Muscle layer of duodenum (tissue), 2 donors: Measurements from ENCODE around the gene KPNB1.

Source experiments
- H3K27ac ChIP-seq: one replicate; pipeline ENCODE4 v1.7.0; 2013; ENCODE audit warnings: mild to moderate bottlenecking, low read length
- H3K27me3 ChIP-seq: one replicate; pipeline ENCODE4 v1.7.0; 2013; ENCODE audit warnings: low read depth, mild to moderate bottlenecking, control low read depth, low read length
- H3K36me3 ChIP-seq, 2 donors: one replicate each; pipeline ENCODE4 v1.7.0; 2013; ENCODE audit warnings: low read length in 2 of 2, control low read depth in 1 of 2, mild to moderate bottlenecking in 1 of 2; ENCODE audit not compliant: insufficient read depth in 2 of 2, control insufficient read depth in 1 of 2
- H3K4me1 ChIP-seq, 2 donors: one replicate each; pipeline ENCODE4 v1.7.0; 2013; ENCODE audit warnings: low read length in 2 of 2, mild to moderate bottlenecking in 2 of 2, control low read depth in 1 of 2, moderate library complexity in 1 of 2; ENCODE audit not compliant: insufficient read depth in 2 of 2, control insufficient read depth in 1 of 2
- H3K4me3 ChIP-seq, 2 donors: one replicate each; pipeline ENCODE4 v1.7.0; 2013; ENCODE audit warnings: low read length in 2 of 2, low read depth in 1 of 2, mild to moderate bottlenecking in 1 of 2
- H3K9me3 ChIP-seq, 2 donors: one replicate each; pipeline ENCODE4 v1.7.0; 2013; ENCODE audit warnings: low read length in 2 of 2, control low read depth in 1 of 2, mild to moderate bottlenecking in 1 of 2; ENCODE audit not compliant: control insufficient read depth in 1 of 2
- donor health status: healthy.

KPNB1 gene

DNA sequence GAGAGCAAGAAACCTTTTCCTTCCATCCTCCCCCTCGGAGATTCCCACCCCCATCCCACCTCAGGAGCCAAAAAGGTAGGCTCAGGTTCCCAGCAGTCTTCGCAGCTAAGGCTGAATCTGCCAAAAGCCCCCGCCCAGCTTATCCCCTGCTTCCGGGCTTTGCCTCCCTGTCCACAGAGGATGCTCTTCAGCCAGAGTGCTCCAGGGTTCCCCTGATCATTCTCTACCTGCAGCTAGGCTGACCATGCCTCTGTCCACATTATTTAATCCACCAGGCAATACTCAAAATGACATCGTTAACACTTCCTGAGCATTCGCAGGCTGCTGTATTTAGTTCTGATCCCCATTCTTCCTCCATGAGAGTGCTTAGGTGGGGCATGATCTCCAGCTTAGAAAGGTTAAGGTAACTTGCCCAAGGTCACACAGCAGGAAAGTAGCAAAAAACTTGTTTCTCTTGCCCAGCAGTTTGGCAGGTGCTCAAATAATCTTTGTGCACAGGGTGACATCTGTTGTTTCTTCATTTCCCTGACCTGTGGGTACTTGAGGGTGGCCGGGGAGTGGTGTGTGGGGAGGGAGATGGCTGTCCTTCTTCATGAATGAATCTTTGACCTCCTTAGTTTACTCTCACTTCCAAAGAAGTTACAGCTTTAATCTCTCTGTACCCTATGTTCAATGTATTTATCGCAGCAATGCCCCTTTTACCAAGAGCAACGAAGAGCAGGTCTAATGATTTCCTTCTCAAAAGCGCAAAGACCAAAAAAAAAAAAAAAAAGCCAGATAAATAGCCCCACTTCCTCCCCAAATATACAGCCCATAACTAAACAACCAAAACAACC is 43.4 kb downstream of the KPNB1 start:
- Histone ChIP-seq H3K9me3 (no peaks in the 10 kb centered on the region), H3K4me1 (peaks cover 0 to 13% of the 10 kb centered on the region in 2 donors), H3K36me3 (no peaks in the 10 kb centered on the region), H3K27me3 (no peaks in the 10 kb centered on the region), H3K27ac (no peak overlapping the region), H3K4me3 (peak overlapping the region; percentile 54)

DNA sequence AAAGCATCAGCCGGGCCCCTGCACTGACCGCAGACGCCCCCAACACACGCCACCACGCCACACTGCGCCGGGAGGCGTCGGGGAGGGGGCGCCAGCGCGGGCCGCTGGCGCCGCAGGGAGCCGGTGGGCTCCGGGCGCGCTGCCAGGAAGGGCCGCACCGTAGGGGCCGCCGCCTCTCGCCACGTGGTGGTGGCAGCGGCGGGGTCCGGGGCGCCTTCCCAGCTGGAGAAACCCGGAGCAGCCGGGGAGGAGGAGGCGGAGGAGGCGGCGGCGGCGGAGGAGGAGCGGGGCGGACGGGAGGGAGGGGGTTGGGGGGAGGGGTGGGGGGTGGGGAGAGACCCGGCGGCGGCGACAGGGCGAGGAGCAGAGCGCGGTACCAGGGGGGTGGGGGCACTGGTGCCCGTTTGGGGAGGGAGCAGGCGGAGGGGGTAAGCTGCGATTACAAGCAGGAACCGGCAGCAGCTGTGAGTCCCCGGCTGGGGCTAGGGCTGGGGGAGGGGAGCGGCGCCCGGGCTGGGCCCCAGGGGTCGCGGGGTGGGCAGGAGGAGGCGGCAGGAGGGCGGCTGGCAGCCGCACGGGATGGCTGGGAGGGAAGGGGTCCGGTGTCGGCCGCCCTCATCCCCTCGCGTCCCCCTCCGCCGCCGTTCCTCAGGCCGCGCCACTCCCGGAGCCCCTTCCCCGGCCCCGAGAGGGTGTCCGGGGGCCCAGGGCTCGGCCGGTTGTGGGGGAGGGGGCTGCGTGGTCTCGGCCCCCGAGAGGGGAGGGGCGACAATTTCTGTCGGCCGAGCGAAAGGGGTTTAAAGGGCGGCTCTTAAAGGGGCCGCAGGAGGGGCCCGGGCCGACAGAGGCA is 44.2 kb downstream of the KPNB1 start, which contains the start of gene TBKBP1:
TSS of gene TBKBP1 (plus strand) at position 431 of the 850 bp plus-strand sequence. CDS start 1,952 bp downstream, outside the sequence.
- Histone ChIP-seq H3K36me3 (no peaks in the 10 kb centered on the region), H3K27me3 (no peaks in the 10 kb centered on the region), H3K27ac (no peak within 1 kb of the TSS), H3K4me3 (peak within 1 kb of the TSS; percentile 57 to 72), H3K9me3 (no peaks in the 10 kb centered on the region), H3K4me1 (peaks cover 0 to 13% of the 10 kb centered on the region in 2 donors)

DNA sequence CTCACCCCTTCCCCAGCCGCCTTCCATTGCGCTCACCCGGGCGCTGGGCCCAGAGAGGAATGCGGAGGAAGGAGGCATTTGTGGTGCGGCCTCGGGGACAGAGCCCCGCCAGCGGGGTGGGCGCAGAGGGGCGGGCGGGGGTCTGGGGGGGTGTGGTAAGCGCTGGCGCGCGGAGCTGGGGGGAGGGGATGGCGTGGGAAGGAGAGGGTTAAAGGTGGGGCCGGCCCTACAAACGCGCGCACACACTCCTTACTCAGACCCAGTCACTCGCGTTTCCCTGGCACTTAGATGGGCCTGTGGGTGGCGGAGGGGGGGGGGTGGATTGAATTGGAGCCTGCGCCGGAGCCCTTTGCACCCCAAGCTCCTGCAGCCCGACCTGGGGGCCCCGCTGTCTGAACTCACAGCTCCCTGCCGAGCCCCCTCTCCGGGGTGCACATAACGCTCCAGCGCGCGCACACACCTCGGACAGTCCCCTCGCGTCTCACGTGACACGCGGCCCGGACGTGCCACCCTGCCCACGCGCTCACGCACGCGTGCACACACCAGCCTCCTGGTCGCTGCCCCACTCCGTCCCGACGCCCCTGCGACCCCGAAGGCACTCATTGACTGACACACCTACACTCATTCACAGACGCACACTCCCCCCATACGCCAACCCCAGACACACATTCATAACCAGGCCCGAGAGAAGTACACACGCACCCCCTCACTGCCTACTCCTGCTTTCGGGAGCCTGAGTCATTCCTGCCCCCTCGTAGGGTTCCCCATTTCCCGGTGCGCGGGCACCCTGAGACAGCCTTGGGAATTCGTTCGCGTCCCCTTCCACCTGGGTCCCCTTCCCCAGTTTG is 45.1 kb downstream of the KPNB1 start:
- peaks cover 0 to 13% of the 10 kb centered on the region in 2 donors for H3K4me1 ChIP-seq

DNA sequence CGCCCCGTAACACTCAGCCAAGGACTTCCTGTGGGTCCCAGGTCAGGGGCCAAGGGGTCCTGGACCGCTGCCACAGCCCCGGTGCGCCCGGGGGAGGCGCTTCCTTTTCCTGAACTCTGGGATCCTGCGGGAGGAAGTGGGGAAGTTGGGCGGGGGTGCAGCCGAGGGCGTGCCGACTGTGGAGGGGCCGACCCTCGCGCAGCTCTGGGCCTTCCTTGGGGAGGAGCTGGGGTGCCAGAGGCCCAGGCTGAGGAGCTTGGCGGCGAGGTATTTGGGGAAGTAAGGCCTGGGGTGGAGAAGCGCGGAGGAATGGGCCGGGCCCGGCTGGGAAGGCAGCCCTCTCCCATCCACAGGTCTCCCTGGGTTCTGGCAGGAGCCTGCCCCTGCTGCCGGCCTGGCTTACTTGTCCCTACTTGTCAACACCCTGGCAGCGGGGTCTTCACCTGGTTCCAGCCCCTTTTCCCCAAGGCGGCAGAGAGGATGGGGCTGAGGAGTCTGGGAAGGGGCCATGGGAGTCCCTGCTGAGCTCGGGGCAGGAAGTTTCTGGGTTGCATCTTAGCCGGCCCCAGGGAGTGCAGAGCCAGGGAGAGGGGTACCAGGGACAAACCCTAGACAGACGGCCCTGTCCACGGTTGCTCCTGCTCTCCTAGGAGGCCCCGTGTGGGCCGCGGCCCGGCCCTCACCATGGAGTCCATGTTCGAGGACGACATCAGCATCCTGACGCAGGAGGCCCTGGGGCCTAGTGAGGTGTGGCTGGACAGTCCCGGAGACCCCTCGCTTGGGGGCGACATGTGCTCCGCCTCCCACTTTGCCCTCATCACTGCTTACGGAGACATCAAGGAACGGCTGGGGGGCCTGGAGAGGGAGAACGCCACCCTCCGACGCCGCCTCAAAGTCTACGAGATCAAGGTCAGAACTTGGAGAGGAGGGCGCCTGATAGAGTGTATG is 46.0 kb downstream of the KPNB1 start:
- H3K27me3 ChIP-seq = no peaks in the 10 kb centered on the region
- peaks cover 5% of the 10 kb centered on the region in 2 donors for H3K36me3 ChIP-seq
- peak overlapping the region; percentile 57 to 72 for H3K4me3 ChIP-seq
- peak overlapping the region; percentile 58 for H3K27ac ChIP-seq
- H3K4me1 ChIP-seq = peaks cover 0 to 13% of the 10 kb centered on the region in 2 donors
- no peaks in the 10 kb centered on the region for H3K9me3 ChIP-seq

More for the DNA sequence above, 45.1 kb downstream of the KPNB1 start:
- H3K27ac ChIP-seq = peak overlapping the region; percentile 58
- peak overlapping the region; percentile 57 to 72 for H3K4me3 ChIP-seq
- no peaks in the 10 kb centered on the region for H3K27me3 ChIP-seq
- H3K36me3 ChIP-seq = no peaks in the 10 kb centered on the region
- no peaks in the 10 kb centered on the region for H3K9me3 ChIP-seq

DNA sequence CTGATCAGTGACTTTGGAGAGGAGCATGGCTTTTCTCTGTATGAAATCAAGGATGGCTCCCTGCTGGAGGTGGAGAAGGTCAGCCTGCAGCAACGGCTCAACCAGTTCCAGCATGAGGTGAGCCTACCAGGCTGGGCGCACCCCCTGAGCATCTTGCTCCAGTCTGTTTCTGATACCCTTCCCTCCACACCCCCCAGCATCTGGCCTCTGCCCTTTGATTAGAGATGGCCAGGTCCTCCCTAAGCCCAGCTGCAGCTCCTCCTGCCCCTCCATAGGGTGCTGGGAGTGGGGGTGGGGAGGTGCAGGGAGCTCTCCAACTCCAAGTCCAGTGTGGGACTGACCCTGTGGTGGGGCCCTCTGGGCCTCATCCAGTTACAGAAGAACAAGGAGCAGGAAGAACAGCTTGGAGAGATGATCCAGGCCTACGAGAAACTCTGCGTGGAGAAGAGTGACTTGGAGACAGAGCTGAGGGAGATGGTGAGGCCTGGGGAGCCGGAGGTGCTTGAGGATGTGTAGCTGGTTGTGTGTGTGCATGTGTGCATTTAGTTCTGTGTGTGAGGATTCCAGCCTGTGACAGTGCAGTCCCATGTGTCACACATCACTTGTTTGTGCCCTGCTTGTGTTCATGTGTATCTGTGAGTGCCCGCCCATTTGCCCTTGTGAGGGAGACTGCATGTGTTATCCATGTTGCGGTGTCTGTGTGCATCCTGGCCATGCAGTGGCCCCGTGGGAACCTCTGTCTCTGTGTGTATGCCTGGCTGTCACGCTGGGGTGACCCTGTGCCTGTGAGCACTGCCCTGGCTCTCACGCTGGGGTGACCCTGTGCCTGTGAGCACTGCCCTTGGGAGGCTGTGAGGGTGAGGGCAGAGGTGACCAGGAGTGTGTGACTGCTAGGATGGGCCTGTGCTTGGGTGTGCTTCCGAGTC is 47.3 kb downstream of the KPNB1 start:
- Histone ChIP-seq H3K9me3 (no peaks in the 10 kb centered on the region), H3K27ac (no peak overlapping the region), H3K4me3 (peak overlapping the region in 1 of 2 donors; percentile 72), H3K36me3 (peaks cover 5 to 9% of the 10 kb centered on the region in 2 donors), H3K27me3 (no peaks in the 10 kb centered on the region), H3K4me1 (peaks cover 0 to 13% of the 10 kb centered on the region in 2 donors)

DNA sequence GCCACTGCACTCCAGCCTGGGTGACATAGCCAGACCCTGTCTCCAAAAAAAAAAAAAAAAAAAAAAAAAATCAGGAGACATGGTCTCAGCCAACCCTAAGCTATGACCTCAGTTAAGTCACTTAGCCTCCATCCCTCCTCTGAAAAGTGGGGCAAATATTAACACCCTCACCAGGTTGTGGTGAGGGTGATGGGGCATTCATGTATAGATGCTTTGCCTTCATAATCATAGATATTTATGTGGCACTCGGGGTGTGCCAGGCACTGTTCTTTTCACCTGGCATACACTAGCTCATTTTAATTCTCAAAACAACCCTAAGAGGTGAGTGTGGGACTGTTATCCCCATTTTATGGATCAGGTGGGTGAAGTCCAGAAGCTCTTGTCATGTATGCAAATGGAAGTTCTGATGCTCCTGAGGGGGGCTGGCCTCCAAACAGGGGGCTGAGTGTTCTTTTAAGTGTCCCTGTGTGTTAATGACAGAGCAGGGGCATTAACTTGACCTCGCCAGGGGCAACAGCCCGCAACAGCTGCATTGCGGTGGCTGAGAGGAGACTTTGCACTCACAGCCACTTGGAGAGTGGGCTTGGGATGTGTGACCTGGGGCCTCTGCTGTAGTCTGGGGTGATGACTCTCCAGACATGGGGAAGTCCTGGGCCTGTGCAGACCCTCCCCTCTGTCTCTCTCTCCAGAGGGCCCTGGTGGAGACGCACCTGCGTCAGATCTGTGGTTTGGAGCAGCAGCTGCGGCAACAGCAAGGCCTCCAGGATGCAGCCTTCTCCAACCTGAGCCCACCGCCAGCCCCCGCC is 48.4 kb downstream of the KPNB1 start:
- H3K4me1 ChIP-seq = peaks cover 0 to 13% of the 10 kb centered on the region in 2 donors
- H3K27ac ChIP-seq = no peak overlapping the region
- no peaks in the 10 kb centered on the region for H3K27me3 ChIP-seq
- H3K4me3 ChIP-seq = no peak overlapping the region
- peaks cover 5 to 9% of the 10 kb centered on the region in 2 donors for H3K36me3 ChIP-seq
- H3K9me3 ChIP-seq = no peaks in the 10 kb centered on the region

DNA sequence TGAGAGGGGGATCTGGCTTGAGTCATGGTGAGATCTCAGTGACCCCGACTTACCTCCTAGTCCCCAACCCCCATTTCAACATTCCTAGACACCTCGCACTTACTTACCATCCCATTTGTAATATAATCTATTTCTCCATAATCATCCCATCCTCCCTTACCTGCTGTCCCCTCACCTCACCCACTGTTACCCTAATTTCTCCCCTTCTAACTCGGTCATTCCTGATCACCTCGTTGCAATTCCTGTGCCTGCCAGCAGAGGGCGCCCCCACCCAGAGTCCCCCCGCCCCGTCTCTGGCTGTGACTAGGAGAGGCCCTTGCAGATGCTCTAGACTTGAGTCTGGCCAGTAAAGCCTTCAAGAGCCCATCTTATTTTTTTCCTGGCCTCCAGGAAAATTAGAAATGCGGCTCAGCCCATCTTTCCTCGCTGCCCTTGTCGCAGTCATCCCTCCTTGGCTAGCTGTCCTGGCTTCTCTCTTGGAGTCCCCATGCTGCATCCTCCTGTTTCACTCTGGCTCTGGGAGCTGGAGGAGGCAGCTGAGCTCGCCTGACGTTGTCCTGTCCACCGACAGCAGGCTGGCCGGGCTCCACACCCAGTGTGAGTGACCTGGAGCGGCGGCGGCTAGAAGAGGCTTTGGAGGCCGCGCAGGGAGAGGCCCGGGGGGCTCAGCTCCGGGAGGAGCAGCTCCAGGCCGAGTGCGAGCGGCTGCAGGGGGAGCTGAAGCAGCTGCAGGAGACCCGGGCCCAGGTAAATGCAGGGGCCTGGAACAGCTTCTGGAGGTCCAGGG is 49.2 kb downstream of the KPNB1 start:
- Histone ChIP-seq H3K36me3 (peaks cover 5 to 9% of the 10 kb centered on the region in 2 donors), H3K9me3 (no peaks in the 10 kb centered on the region), H3K4me1 (peaks cover 0 to 13% of the 10 kb centered on the region in 2 donors), H3K27me3 (no peaks in the 10 kb centered on the region), H3K27ac (no peak overlapping the region), H3K4me3 (no peak overlapping the region)

DNA sequence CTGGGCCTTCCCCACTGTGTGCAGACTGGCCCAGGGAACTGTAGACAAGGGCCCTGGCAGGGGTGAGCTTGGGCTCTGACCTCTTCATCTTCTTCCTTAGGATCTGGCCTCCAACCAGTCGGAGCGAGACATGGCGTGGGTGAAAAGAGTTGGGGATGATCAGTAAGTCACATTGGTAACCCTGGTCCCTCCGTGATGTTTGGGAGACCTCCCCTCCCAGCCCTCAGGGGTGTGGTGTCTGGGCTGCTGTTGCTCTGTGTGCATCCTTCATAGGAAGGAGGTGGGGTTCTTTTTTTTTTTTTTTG is 49.8 kb downstream of the KPNB1 start:
- Histone ChIP-seq H3K27ac (no peak overlapping the region), H3K36me3 (peaks cover 5 to 9% of the 10 kb centered on the region in 2 donors), H3K4me1 (peaks cover 0 to 13% of the 10 kb centered on the region in 2 donors), H3K4me3 (no peak overlapping the region), H3K27me3 (no peaks in the 10 kb centered on the region), H3K9me3 (no peaks in the 10 kb centered on the region)
